Fibroblast of lung (primary cell): ENCODE measurements around the gene MYCT1.

Experiments used
- CTCF ChIP-seq, 2 donors: IDR thresholded peaks in 1 of 2; conservative IDR thresholded peaks in 1 of 2; 1 replicate in 1 of 2; 2 replicates in 1 of 2; pipeline ENCODE4 v1.5.1; 2011 to 2012; ENCODE audit warnings: low read length in 2 of 2, control low read depth in 1 of 2, inconsistent platforms in 1 of 2, low read depth in 1 of 2, mild to moderate bottlenecking in 1 of 2
- EZH2 ChIP-seq: IDR thresholded peaks from 2 replicates; pipeline ENCODE4 v1.5.1; 2012; ENCODE audit warnings: low read length, control low read depth, mild to moderate bottlenecking; ENCODE audit errors: missing control alignments

GRCh38 chr6:152745509-152746171, 47.9 kb downstream of the MYCT1 start:
- TF ChIP-seq CTCF (conservative IDR thresholded peaks at IDR 0.05 in 1 of 2, IDR thresholded peaks at IDR 0.05 in 1 of 2; ENCODE audit: low read depth in 1 of 2, low read length in 2 of 2): no peak
- TF ChIP-seq EZH2: no peak
